A549 (cell line): ENCODE results near the gene RABAC1. TPM values are rescaled to one million over a fixed set of nuclear protein-coding genes. Genes with fewer than 3 reads are reported as not detected.
A peak's percentile ranks its signal among the peaks of the same experiment; 100 is the strongest.

Experiments used
- ATAC-seq, 2 experiments: fragments of 200-7000 bp in 1 of 2; fragments of >200 bp in 1 of 2; cut with Nextera tagmentation in 1 of 2; cut with Tn5 transposase in 1 of 2; 3 replicates each; pipeline versions ENCODE4 v1.8.0 to v1.9.1; 2018 to 2020; ENCODE audit warnings: mild to moderate bottlenecking in 1 of 2, moderate library complexity in 1 of 2
- CTCF ChIA-PET: fragments of 300-600 bp; sonication (Branson Sonifier 250); formaldehyde crosslinking; extraction: SDS; loops from one replicate; lab custom pipeline; 2021; ENCODE audit warnings: antibody characterized with exemption, inconsistent platforms; lab: Yijun Ruan, JAX
- POLR2A ChIA-PET: fragments of 350-600 bp; formaldehyde crosslinking; extraction: SDS; loops from one replicate; lab custom pipeline; 2021; ENCODE audit warnings: antibody characterized with exemption, inconsistent platforms; lab: Yijun Ruan, JAX
- DNase-seq, 2 experiments: peaks; one replicate each; pipeline versions ENCODE4 v3.0.0 to v3.0.0-alpha.2; 2011 to 2016; ENCODE audit warnings: low read depth in 1 of 2, low spot score in 1 of 2
- FAIRE-seq: peaks from 2 replicates; lab custom pipeline; 2011; peaks lifted over from hg19 to GRCh38; lab: Jason Lieb, UNC
- H3K27ac ChIP-seq, 2 experiments: fragments of >200 bp; sonication (Bioruptor Twin); formaldehyde crosslinking; 3 replicates each; pipeline ENCODE4 v1.5.1; 2016 to 2017
- H3K4me1 ChIP-seq: fragments of >200 bp; sonication (Bioruptor Twin); formaldehyde crosslinking; 3 replicates; pipeline ENCODE4 v1.6.1; 2016
- H3K4me2 ChIP-seq: fragments of >200 bp; sonication (Bioruptor Twin); formaldehyde crosslinking; 3 replicates; pipeline ENCODE4 v1.6.1; 2016
- H3K4me3 ChIP-seq: fragments of >200 bp; sonication (Bioruptor Twin); formaldehyde crosslinking; 3 replicates; pipeline ENCODE4 v1.5.1; 2016
- H3K9me3 ChIP-seq: fragments of >200 bp; sonication (Bioruptor Twin); formaldehyde crosslinking; 3 replicates; pipeline ENCODE4 v1.6.1; 2016
- CTCF ChIP-seq: fragments of >200 bp; sonication (Bioruptor Twin); formaldehyde crosslinking; IDR thresholded peaks from 3 replicates; pipeline ENCODE4 v1.5.1; 2016
- HDAC2 ChIP-seq: fragments of 200-600 bp; sonication (generic); IDR thresholded peaks from 2 replicates; pipeline ENCODE4 v1.6.1; 2016
- JUN ChIP-seq, 2 experiments: fragments of >200 bp; sonication (Bioruptor Twin); formaldehyde crosslinking; IDR thresholded peaks; 2 replicates in 1 of 2; 3 replicates in 1 of 2; pipeline ENCODE4 v1.6.1; 2016 to 2017
- KDM1A ChIP-seq: fragments of 200-600 bp; sonication (generic); IDR thresholded peaks from 2 replicates; pipeline ENCODE4 v1.6.1; 2016; ENCODE audit warnings: low read depth, mild to moderate bottlenecking
- NPAS2 ChIP-seq: fragments of 250-450 bp; sonication (Bioruptor Pico); IDR thresholded peaks from 2 replicates; pipeline ENCODE4 v1.8.0; 2022; ENCODE audit warnings: mild to moderate bottlenecking, moderate library complexity, borderline replicate concordance
- PHF8 ChIP-seq: fragments of 200-600 bp; sonication (generic); IDR thresholded peaks from 2 replicates; pipeline ENCODE4 v1.6.1; 2016; ENCODE audit warnings: low read depth, mild to moderate bottlenecking, antibody characterized with exemption, moderate library complexity, borderline replicate concordance
- RCOR1 ChIP-seq: fragments of 150-350 bp; IDR thresholded peaks from 2 replicates; pipeline ENCODE4 v1.6.1; 2014; ENCODE audit warnings: antibody characterized with exemption, low read length, low read depth
- SMC3 ChIP-seq: fragments of >200 bp; sonication (Bioruptor Twin); formaldehyde crosslinking; IDR thresholded peaks from 3 replicates; pipeline ENCODE4 v1.6.1; 2018; ENCODE audit warnings: inconsistent platforms
- TP53 ChIP-seq: fragments of 250-450 bp; sonication (Bioruptor Pico); IDR thresholded peaks from 2 replicates; pipeline ENCODE4 v1.5.0; 2021; ENCODE audit warnings: mild to moderate bottlenecking, moderate library complexity
- WGBS: methylation state at CpG from one replicate; pipeline ENCODE4 v1.1.6; 2017; ENCODE audit errors: missing lambda C conversion rate; 5-methylcytosine and 5-hydroxymethylcytosine counted together
- polyA plus RNA-seq, 4 experiments: library from polyadenylated mRNA; depleted of rRNA in 3 of 4; stranded (reverse); fragments of >200 nt; fragmentation: RNase III in 1 of 4; extraction: RNeasy Plus Mini Kit Qiagen cat#74134 plus additional on column Dnase treatment in 1 of 4; gene quantifications; 2 replicates in 3 of 4; 3 replicates in 1 of 4; pipeline ENCODE4 v1.2.3, GENCODE V29; 2011 to 2017
- TF ChIP-seq, protein P1 (sequence below): fragments of 450-650 bp; IDR thresholded peaks from 2 replicates; pipeline ENCODE4 v1.6.1; 2014; ENCODE audit warnings: antibody characterized with exemption

The RABAC1 gene
- polyA plus RNA-seq, 2 of the 4 experiments (the other 2 are of a cell fraction): 117 to 247 TPM

DNA sequence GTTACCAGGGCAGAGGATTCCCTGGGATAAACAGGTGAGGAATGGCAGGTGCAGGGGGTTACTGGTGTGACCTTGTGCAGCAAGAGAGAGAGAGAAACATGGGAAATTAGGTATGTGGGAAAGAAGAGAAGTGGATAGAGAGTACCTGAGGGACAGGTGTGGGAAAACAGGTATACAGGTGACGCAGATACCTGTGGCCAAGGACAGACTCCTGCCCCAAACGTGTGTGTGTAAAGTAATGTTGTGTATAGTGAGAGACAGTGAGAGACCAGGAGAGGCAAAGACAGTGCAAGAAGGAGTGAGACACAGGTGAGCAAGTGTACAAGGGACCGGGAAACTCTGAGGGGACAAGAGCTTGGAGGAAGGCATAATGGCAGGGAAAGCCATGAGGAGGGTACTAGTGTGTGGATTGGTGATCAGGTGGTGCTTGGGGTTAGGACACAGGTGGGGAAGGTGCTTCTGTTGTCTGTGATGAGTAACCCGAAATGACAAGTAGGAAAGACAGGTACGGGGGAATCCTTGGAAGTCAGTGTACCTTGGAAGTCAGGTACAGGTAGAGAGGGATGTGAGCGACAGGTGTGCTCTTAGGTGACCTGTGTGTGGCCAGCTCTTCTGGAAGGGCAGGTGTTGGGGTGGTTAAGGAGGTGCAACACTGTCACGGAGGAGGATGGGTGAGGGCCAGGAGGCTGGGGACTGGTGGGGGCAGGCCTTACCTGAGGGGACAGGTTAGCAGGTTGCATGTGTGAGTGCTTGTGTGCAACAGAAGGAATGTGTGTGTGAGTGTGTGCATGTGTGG lies 33.7 kb downstream of the RABAC1 start (continued):
- TF ChIP-seq CTCF (no peak), RCOR1 (no peak)
- TF ChIP-seq, protein P1, sequence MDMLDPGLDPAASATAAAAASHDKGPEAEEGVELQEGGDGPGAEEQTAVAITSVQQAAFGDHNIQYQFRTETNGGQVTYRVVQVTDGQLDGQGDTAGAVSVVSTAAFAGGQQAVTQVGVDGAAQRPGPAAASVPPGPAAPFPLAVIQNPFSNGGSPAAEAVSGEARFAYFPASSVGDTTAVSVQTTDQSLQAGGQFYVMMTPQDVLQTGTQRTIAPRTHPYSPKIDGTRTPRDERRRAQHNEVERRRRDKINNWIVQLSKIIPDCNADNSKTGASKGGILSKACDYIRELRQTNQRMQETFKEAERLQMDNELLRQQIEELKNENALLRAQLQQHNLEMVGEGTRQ: no peak

GRCh38 chr19:41924151-41925145 lies 34.7 kb downstream of the RABAC1 start:
- no peak for FAIRE-seq
- Histone ChIP-seq H3K27ac (no peak overlapping the region), H3K4me1 (peaks cover 13% of the 10 kb centered on the region; the same call in 1 of the 3 replicates), H3K4me2 (no peak overlapping the region), H3K4me3 (no peak overlapping the region), H3K9me3 (no peaks in the 10 kb centered on the region)
- 44% methylated on average over 13 of the region's 13 CpGs for WGBS
- no peak for ATAC-seq
- CTCF ChIA-PET: interaction anchor here (1.0 to 2.6 kb wide), 9 partner anchors 10 to 32 kb away, joined by 3 to 8 read pairs (median 4); no protein-coding TSS in a partner anchor
- POLR2A ChIA-PET: no interaction called here
- TF ChIP-seq KDM1A (peak; percentile 75), PHF8 (no peak), TP53 (CRISPR knock-in tag) (no peak), CTCF (no peak), JUN (IDR thresholded peaks at IDR 0.05) (0 out of 5 replicates have a peak, but pooled peaks of 1 of the 2 experiments have one; percentile 18), NPAS2 (CRISPR knock-in tag) (0 out of 2 replicates have a peak, but pooled peaks have one; percentile 13)
- no peak for DNase-seq

DNA sequence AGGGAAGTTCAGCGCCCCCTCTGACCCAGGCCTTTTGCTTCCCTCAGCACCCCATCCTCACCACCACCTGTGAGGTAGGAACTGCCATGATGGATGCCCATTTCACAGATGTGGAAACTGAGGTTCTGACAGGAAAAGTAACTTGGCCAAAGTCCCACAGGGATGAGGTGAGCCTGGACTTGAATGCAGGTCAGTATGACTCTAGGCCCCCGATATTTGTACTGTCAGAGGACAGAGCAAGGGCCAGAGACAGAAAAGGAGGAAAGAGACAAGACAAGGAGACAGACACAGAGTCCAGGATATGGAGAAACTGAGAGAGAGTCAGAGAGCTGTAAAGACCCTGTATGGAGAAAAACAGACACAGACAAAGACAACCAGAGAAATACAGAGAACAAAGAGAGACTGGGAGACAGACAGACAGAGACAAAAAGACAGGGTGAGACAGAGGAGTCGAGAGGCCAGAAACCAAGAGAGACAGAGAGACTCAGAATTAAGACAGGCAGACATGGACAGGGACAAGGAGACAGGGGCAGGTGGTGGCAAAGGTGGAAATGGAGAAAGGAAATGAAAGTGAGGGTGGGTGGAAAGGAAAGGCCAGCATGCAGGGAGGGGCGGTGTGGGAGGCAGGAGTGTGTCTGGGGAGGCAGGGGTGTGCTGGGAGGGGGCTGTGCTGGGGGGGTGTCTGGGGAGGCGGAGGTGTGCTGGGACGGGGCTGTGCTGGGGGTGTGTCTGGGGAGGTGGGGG lies 35.9 kb downstream of the RABAC1 start:
- Histone ChIP-seq H3K4me2 (no peak overlapping the region), H3K4me3 (no peak overlapping the region), H3K4me1 (0 out of 3 replicates have a peak, but pooled peaks cover 5% of the 10 kb centered on the region), H3K9me3 (no peaks in the 10 kb centered on the region), H3K27ac (no peak overlapping the region)
- ChIA-PET CTCF (interaction anchor here (0.5 to 2.6 kb wide), 4 partner anchors 11 to 49 kb away, joined by 3 to 9 read pairs (median 5); no protein-coding TSS in a partner anchor), POLR2A (no interaction called here)
- FAIRE-seq (peak; percentile 81), DNase-seq (no peak), ATAC-seq (no peak)
- TF ChIP-seq KDM1A (peak; percentile 97), SMC3 (no peak), HDAC2 (peak; percentile 64; the same call in 1 of the 2 replicates), RCOR1 (peak; percentile 88)
- 20% methylated on average over 4 of the region's 6 CpGs for WGBS
